HG03575 (cell line): ENCODE results near the gene RNLS.
"Not testable (repeated sequence)": the region's sequence is repeated elsewhere in the genome, so short reads cannot be mapped to it uniquely, and the experiment has no call there.

Source experiments
- ATAC-seq: cut with Tn5 transposase; IDR thresholded peaks from one replicate; pipeline ENCODE4 v1.9.1; 2021; ENCODE audit not compliant: unreplicated experiment, insufficient number of reproducible peaks, low FRiP score; ENCODE audit errors: extremely low read depth

Gene RNLS

GRCh38 chr10:88491314-88491713 lies 91.8 kb downstream of the RNLS start:
- no peak for ATAC-seq

- no peak for ATAC-seq
Observed at GRCh38 chr10:88490231-88490980, 92.7 kb downstream of the RNLS start.

GRCh38 chr10:88489107-88489506 lies 94.0 kb downstream of the RNLS start:
- ATAC-seq: no peak

- not testable (repeated sequence) for ATAC-seq
Observed at GRCh38 chr10:88486816-88487215, 96.3 kb downstream of the RNLS start.

GRCh38 chr10:88482220-88482619 lies 100.9 kb downstream of the RNLS start:
- ATAC-seq: no peak

- ATAC-seq: no peak
Observed at GRCh38 chr10:88478256-88478655, 104.9 kb downstream of the RNLS start.

GRCh38 chr10:88477343-88478085 lies 105.6 kb downstream of the RNLS start:
- ATAC-seq: no peak

GRCh38 chr10:88474884-88475844 lies 108.0 kb downstream of the RNLS start:
- ATAC-seq: no peak

GRCh38 chr10:88473989-88474883 lies 108.9 kb downstream of the RNLS start:
- ATAC-seq: no peak

GRCh38 chr10:88472540-88472939 lies 110.6 kb downstream of the RNLS start:
- no peak for ATAC-seq

- ATAC-seq: no peak
Observed at GRCh38 chr10:88471899-88472298, 111.2 kb downstream of the RNLS start.

GRCh38 chr10:88467835-88468485 lies 115.2 kb downstream of the RNLS start:
- ATAC-seq: no peak

- ATAC-seq: no peak
Observed at GRCh38 chr10:88466786-88467185, 116.3 kb downstream of the RNLS start.

- ATAC-seq: no peak
Observed at GRCh38 chr10:88465765-88466164, 117.4 kb downstream of the RNLS start.

GRCh38 chr10:88463811-88464210 lies 119.3 kb downstream of the RNLS start:
- no peak for ATAC-seq

GRCh38 chr10:88461426-88461825 lies 121.7 kb downstream of the RNLS start:
- ATAC-seq: no peak

- ATAC-seq: no peak
Observed at GRCh38 chr10:88459530-88459929, 123.6 kb downstream of the RNLS start.

GRCh38 chr10:88458209-88458608 lies 124.9 kb downstream of the RNLS start:
- no peak for ATAC-seq
